GM23248 (cell line): ENCODE measurements around the gene AKNA.

ENCODE experiments used
- EZH2 ChIP-seq: fragments of 200-600 bp; sonication (generic); IDR thresholded peaks from 2 replicates; pipeline ENCODE4 v1.6.1; 2018; ENCODE audit warnings: antibody characterized with exemption, mild to moderate bottlenecking; ENCODE audit not compliant: insufficient read depth, poor library complexity, severe bottlenecking
- EZH2phosphoT487 ChIP-seq: fragments of 200-600 bp; sonication (generic); IDR thresholded peaks from 2 replicates; pipeline ENCODE4 v1.6.1; 2018; ENCODE audit warnings: antibody characterized with exemption, moderate library complexity, mild to moderate bottlenecking, low read depth; ENCODE audit not compliant: insufficient read depth

DNA sequence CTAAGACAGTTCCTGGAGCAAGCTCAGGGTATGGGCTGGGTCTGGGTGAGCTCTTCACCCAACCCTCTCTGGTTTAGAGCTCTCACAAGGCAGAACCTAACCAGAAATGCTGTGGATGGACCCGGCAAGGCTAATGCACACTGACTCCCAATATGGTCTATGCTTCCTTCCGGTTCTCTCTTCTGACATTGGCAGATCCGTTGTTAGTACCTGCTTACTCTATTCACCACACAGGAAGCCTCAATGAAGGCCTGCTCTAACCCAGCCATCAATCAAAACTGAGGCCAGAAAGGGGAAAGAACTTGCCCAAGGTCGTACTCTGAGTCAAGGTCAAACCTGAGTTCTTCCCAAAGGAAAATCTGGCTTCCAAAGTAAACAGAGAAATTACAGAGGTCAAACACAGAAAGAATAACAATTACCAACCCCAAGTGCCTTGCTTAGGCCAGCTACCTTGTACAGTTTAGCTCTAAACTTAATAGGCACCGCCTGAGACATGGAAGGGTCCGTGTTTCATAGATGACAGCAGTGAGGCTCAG is 46.0 kb upstream of the AKNA start:
- no peak for TF ChIP-seq EZH2
- TF ChIP-seq EZH2phosphoT487, result no peak
